BJ (cell line): ENCODE data around the gene BLVRB. TPM values are rescaled to one million over a fixed set of nuclear protein-coding genes. Genes with fewer than 3 reads are reported as not detected.

ENCODE experiments used
- CTCF ChIA-PET: fragments of 350-600 bp; formaldehyde crosslinking; extraction: SDS; loops from one replicate; lab custom pipeline; 2021; ENCODE audit warnings: antibody characterized with exemption, inconsistent platforms; lab: Yijun Ruan, JAX
- POLR2A ChIA-PET: fragments of 300-600 bp; sonication (Branson Sonifier 250); formaldehyde crosslinking; extraction: SDS; loops from one replicate; lab custom pipeline; 2021; ENCODE audit warnings: antibody characterized with exemption; lab: Charles Lee
- DNase-seq: peaks from one replicate; pipeline ENCODE4 v3.0.0-alpha.2; 2011; ENCODE audit warnings: low read depth
- H3K27me3 ChIP-seq: 2 replicates; pipeline ENCODE4 v1.6.0; 2011; ENCODE audit warnings: low read length; ENCODE audit not compliant: control insufficient read depth, insufficient read depth
- H3K36me3 ChIP-seq: 2 replicates; pipeline ENCODE4 v1.5.1; 2011; ENCODE audit warnings: low read length; ENCODE audit not compliant: control insufficient read depth, insufficient read depth
- H3K4me3 ChIP-seq: 2 replicates; pipeline ENCODE4 v1.5.1; 2011; ENCODE audit warnings: low read depth, mild to moderate bottlenecking, control low read depth, low read length
- CTCF ChIP-seq: IDR thresholded peaks from 2 replicates; pipeline ENCODE4 v1.5.1; 2011; ENCODE audit warnings: low read depth, mild to moderate bottlenecking, control low read depth, inconsistent platforms, low read length, moderate library complexity; ENCODE audit not compliant: insufficient read depth
- polyA plus RNA-seq: library from polyadenylated mRNA; depleted of rRNA; stranded (reverse); fragments of >200 nt; gene quantifications from 2 replicates; pipeline ENCODE4 v1.2.3, GENCODE V29; 2011

The BLVRB gene
- polyA plus RNA-seq, 1 experiment = 71.4 TPM

- POLR2A ChIA-PET = no interaction called here
Measured at GRCh38 chr19:40499320-40499719, 33.8 kb upstream of the BLVRB start.

GRCh38 chr19:40497214-40497613, 31.7 kb upstream of the BLVRB start:
- Histone ChIP-seq H3K36me3 (no peaks in the 10 kb centered on the region), H3K27me3 (peaks cover 2% of the 10 kb centered on the region), H3K4me3 (no peak overlapping the region)
- ChIA-PET CTCF (interaction anchor here (1.5 kb wide), 1 partner anchor 34 kb away, joined by 6 read pairs; no protein-coding TSS in a partner anchor), POLR2A (no interaction called here)
- no peak for DNase-seq
- TF ChIP-seq CTCF = no peak

More at GRCh38 chr19:40499320-40499719, 33.8 kb upstream of the BLVRB start:
- Histone ChIP-seq H3K27me3 (no peaks in the 10 kb centered on the region; the same call in 1 of the 2 replicates), H3K36me3 (no peaks in the 10 kb centered on the region), H3K4me3 (no peak overlapping the region)
- TF ChIP-seq CTCF = no peak
- CTCF ChIA-PET = interaction anchor here (0.9 to 2.0 kb wide), 2 partner anchors 9 to 135 kb away, joined by 3 to 9 read pairs; no protein-coding TSS in a partner anchor
- no peak for DNase-seq

DNA sequence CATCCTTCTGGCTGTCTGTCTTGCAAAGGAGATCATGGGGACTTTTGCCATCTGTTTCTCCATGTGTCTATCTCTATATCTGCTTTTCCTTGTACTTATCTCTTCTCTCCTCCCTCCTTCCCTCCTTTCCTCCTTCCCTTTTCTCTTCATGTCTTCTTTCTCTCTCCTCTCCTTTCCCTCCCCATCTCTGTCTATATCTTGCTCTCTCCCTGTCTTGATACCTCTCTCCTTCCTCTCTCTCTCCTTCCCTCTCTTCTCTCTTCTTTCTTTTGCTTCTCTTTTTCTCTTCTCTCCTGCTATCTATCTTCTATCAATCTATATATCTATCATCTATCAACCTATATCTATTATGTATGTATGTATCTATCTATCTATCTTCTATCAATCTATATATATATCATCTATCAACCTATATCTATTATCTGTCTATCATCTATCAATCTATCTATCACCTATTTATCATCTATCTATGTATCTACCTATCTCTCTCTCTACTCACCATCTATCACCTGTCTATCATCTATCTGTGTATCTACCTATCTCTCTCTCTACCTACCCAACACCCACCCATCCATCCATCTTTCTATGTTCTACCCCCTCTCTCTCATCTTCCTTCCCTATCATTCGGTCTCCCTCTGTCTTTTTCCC, 28.8 kb upstream of the BLVRB start:
- no peak overlapping the region for H3K4me3 ChIP-seq
- H3K27me3 ChIP-seq = peaks cover 2% of the 10 kb centered on the region
- H3K36me3 ChIP-seq = no peaks in the 10 kb centered on the region
- ChIA-PET POLR2A (no interaction called here), CTCF (no interaction called here)
- DNase-seq = no peak
- TF ChIP-seq CTCF = no peak

- CTCF ChIA-PET = no interaction called here
- POLR2A ChIA-PET = no interaction called here
- H3K4me3 ChIP-seq = no peak overlapping the region
- no peak for DNase-seq
- H3K27me3 ChIP-seq = peaks cover 2% of the 10 kb centered on the region
- TF ChIP-seq CTCF = no peak
- no peaks in the 10 kb centered on the region for H3K36me3 ChIP-seq
Measured at GRCh38 chr19:40493778-40494177, 28.2 kb upstream of the BLVRB start.

DNA sequence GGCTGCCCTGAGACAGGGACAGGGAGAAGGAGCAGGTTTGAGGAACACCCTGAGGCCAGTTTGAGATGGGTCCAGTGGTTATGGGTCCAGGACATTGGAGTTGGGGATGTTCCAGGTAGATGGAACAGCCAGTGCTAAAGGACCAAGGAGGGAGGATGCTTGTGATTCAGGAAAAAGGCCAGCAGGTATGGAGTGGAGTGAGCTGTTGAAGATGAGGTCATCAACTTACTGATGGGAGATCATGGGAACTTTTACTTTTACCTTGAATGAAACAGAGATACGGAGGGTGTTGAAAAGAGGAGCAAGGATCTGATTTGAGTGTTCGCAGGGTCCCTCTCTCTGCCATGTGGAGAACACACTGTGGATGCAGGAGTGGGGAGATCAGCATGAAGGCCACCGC, 26.7 kb upstream of the BLVRB start:
- TF ChIP-seq CTCF = no peak
- no peak overlapping the region for H3K4me3 ChIP-seq
- DNase-seq = no peak
- ChIA-PET POLR2A (no interaction called here), CTCF (interaction anchor here (1.6 kb wide), 1 partner anchor 28 kb away, joined by 5 read pairs; no protein-coding TSS in a partner anchor)
- peaks cover 2% of the 10 kb centered on the region for H3K27me3 ChIP-seq
- H3K36me3 ChIP-seq = no peaks in the 10 kb centered on the region
